Ishikawa (cell line): ENCODE measurements around the gene FHIT.

Source experiments
- CEBPB ChIP-seq: IDR thresholded peaks from 2 replicates; pipeline ENCODE4 v1.6.1; 2012
- EP300 ChIP-seq: IDR thresholded peaks from 2 replicates; pipeline ENCODE4 v1.6.1; 2012; ENCODE audit warnings: borderline replicate concordance
- MAX ChIP-seq: IDR thresholded peaks from 2 replicates; pipeline ENCODE4 v1.6.1; 2012
- RAD21 ChIP-seq: IDR thresholded peaks from 2 replicates; pipeline ENCODE4 v1.6.1; 2012; ENCODE audit warnings: low read depth
- REST ChIP-seq: IDR thresholded peaks from 2 replicates; pipeline ENCODE4 v1.6.1; 2012; ENCODE audit warnings: low read depth, mild to moderate bottlenecking
- TAF1 ChIP-seq: IDR thresholded peaks from 2 replicates; pipeline ENCODE4 v1.6.1; 2012; ENCODE audit warnings: low read depth, mild to moderate bottlenecking
- YY1 ChIP-seq: IDR thresholded peaks from 2 replicates; pipeline ENCODE4 v1.6.1; 2012; ENCODE audit warnings: low read depth

- TF ChIP-seq MAX = no peak
- no peak for TF ChIP-seq YY1
- no peak for TF ChIP-seq EP300
- no peak for TF ChIP-seq REST
- TF ChIP-seq RAD21 = no peak
- TF ChIP-seq CEBPB = no peak
- no peak for TF ChIP-seq TAF1
Observed at GRCh38 chr3:60269829-60270266, 981.4 kb downstream of the FHIT start.
